Activated CD8-positive, alpha-beta memory T cell treated with anti-CD3 and anti-CD28 coated beads, Interleukin-2, amount 50 U/mL, for 1 hour (primary cell): Measurements from ENCODE around the gene TEX264.
"Not testable (repeated sequence)": the region's sequence is repeated elsewhere in the genome, so short reads cannot be mapped to it uniquely, and the experiment has no call there.

Experiments
- DNase-seq: peaks from one replicate; pipeline ENCODE4 v3.0.0-alpha.2; 2020; ENCODE audit errors: extremely low read depth

TEX264 gene

GRCh38 chr3:51670823-51671733, at the start of gene TEX264:
Gene TEX264 (plus strand): TSS chr3:51671252. CDS start chr3:51674305, 3,053 bp downstream.
- DNase-seq, result peak; percentile 82

DNA sequence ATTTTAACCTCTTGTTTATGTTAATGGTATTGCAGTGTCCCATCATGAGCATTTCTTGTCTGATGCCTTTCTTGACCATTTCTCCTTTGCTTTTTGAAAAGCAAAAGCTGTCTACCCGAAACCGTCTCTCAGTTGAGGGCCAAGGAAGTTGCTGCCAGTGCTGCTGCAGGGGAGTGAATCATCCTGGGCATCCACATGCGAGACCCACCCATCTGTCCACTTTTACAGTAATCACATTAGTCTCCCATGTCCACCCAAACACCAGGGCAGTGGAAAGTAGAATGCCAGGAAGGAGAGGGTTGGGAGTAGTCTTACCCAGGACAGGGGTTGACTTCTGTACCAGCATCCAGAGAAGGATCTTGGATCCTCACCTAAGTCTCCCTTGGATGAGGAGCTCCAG, 48.6 kb upstream of the TEX264 start:
- no peak for DNase-seq

DNA sequence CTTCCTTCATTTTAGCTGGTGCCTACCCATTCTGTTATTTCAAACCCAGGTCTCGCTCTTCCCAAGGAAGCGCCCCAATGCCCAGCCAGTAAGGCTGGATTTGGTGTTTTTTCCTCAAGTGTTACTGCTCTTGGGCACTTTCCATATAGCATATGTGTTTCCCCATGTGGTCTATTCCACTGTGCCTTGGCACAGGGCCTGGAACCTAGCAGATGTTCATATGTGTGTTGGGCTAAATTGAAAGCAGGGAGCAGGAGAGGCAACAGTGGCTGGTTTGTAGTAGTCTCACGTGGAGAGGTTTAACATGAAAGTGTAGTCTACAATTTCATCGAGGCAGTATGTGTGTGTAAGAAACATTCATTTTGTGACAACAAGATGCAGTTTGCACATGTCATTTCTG, 48.2 kb upstream of the TEX264 start:
- DNase-seq, result no peak

DNA sequence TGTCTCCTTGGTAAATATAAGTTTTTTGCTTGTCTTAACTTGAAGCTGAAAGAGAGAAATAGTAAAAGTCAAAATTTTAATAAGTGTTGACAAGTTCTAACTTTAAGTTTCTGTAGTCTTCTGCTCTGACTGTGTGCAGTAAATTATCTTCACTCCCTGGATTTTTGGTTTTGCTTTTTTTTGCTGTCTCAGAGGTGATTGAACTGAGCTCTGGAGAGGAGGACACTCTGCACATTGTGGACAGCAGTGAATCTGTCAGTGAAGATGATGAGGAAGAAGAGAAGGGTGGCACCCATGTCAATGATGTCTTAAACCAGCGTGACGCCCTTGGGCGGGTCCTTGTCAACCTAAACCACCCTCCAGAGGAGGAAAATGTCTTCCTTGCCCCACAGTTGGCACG, 40.5 kb upstream of the TEX264 start:
- DNase-seq, result no peak

DNA sequence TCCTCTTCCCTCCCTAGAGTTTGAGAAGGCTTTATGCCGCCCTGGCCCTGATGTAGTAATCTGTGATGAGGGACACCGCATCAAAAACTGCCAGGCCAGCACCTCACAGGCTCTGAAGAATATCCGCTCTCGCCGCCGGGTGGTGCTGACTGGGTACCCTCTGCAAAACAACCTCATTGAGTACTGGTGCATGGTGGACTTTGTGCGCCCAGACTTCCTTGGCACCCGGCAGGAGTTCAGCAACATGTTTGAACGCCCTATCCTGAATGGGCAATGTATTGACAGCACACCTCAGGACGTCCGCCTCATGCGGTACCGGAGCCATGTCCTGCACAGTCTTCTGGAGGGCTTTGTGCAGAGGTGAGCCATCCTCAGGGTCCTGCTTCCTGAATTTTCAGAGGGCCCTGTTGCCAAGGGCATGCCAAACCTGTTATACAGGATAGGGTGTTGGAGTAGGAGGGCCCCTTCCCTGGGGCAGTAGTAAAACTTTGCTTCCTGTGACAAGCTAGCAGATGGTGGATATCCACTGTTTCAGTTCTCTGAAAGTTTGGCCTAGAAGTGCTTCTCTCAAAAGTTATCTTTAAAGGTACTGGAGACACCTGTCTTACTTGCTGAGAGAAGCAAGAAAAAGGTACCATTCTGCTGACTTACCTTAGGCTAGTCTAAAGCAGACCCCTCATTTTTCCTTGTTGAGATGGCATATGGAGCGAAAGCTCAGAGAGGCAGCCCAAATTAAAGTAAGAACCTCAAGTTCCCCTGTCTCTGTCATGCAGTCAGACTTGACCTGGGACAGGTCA, 33.7 kb upstream of the TEX264 start:
- DNase-seq, result no peak

GRCh38 chr3:51637941-51638471, 33.0 kb upstream of the TEX264 start:
- DNase-seq, result no peak

DNA sequence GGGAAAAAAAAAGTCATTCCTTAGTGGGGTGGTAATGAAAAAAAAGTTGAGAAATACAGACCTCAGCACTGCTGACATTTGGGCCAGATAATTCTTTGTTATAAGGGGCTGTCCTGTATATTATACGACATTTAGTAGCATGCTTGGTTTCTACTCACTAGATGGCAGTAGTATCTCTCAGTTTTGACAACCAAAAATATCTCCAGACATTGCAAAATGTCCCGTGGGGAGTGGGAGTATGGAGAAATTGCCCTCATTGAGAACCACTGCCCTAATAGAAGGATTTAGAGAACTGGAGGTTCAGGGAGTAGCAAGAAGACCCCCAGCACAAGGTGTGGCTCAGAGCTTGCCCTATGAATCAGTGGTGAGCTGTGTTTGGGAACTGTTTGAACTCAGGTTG, 28.6 kb upstream of the TEX264 start:
- no peak for DNase-seq

DNA sequence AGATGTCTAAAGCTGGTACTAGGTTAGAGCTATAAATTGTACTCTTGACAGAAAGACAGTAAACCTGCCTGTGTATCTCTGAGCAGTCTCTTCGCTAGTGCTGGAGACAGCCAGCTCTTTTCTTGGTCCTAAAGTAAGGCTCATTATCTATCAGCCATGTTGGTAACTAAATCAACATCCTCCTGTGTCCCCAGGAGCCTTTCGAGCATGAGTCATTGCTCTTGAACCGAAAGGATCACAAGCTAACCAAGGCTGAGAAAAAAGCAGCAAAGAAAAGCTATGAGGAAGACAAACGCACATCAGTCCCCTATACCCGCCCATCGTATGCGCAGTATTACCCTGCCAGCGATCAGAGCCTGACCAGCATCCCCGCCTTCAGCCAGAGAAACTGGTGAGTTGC, 25.0 kb upstream of the TEX264 start:
- no peak for DNase-seq

GRCh38 chr3:51652103-51652502, 18.9 kb upstream of the TEX264 start:
- not testable (repeated sequence) for DNase-seq

DNA sequence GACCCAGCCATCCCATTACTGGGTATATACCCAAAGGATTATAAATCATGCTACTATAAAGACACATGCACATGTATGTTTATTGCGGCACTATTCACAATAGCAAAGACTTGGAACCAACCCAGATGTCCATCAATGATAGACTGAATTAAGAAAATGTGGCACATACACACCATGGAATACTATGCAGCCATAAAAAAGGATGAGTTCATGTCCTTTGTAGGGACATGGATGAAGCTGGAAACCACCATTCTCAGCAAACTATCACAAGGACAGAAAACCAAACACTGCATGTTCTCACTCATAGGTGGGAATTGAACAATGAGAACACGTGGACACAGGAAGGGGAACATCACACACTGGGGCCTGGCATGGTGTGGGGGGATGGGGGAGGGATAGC, 17.6 kb upstream of the TEX264 start:
- DNase-seq, result not testable (repeated sequence)

GRCh38 chr3:51657234-51657633, 13.8 kb upstream of the TEX264 start:
- DNase-seq, result no peak

DNA sequence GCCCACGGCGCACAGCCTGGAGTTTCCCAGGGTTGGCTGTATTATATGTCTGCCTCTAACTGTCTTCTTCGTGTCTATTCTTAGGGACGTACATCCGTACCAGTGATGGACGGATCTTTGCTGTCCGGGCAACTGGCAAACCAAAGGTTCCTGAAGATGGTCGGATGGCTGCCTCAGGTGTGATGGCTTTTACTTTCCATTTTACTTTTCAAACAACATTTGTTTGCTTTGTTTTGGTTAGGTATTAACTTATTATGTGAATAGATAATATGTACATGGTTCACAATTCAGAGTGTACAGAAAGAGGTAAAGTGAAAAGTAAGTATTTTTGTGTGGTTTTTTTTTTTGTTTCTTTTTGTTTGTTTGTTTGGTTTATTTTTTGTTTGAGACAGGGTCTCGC, 11.1 kb upstream of the TEX264 start:
- DNase-seq, result no peak

GRCh38 chr3:51662456-51662855, 8.6 kb upstream of the TEX264 start:
- DNase-seq, result no peak

DNA sequence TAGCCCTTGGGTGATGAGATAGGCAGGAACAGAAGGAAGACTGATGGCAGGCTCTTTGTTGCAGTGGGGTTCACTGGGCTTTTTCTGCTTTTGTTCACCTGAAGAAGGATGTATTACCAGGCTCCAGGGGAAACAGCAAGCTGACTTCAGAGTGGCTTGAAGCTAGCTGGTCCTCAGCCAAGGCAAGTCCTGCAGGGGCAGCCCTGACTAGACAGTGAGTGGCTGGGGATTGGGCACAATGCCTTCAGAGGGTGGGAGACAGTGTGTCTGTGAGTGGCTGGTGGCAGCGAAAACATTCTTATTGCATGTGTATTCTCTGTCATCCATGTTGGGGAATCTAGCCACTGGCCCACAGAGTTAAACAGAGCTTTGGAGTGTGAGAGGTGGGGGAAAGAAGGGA, 2.3 kb upstream of the TEX264 start:
- DNase-seq, result no peak

DNA sequence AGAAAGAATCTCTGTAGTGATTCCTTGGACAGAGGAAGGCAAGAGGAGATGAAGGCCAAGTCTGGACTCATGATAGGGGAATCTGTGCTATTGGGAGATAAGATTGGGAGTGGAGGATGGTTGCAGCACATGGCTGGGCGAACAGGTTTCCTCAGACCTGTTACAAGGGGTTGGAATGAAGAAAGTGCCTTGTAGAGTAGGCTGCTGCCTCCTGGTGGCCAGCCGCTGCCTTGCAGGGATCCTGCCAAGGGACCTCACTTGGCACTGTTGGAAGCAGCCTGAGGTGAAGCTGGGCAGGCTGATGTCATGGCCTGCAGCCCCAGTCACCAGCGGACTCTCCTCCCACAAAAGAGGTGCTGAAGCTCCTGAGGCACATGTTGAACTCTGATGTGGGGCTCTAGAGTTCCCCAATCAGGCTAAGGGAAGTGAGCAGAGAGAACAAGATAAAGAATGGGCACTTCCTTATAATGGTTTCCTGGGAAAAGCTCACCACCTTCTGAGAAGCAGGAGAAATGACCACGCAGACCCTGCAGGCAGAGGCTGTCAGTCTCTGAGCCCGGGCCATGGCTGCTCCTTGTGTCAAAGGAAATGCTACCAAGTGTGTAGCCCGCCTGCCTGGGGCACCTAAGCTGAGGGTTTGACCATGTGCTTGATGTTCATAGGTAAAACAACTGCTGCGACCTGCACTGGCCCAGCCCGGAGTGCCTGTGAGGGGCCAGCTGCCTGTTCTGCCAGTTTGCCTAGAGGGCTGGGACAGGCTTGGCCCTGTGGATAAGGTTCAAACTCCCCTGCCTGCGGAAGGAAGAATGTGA, 1.6 kb upstream of the TEX264 start:
- DNase-seq, result no peak

- no peak for DNase-seq
Measured at GRCh38 chr3:51670053-51670822, 814 bp upstream of the TEX264 start.

DNA sequence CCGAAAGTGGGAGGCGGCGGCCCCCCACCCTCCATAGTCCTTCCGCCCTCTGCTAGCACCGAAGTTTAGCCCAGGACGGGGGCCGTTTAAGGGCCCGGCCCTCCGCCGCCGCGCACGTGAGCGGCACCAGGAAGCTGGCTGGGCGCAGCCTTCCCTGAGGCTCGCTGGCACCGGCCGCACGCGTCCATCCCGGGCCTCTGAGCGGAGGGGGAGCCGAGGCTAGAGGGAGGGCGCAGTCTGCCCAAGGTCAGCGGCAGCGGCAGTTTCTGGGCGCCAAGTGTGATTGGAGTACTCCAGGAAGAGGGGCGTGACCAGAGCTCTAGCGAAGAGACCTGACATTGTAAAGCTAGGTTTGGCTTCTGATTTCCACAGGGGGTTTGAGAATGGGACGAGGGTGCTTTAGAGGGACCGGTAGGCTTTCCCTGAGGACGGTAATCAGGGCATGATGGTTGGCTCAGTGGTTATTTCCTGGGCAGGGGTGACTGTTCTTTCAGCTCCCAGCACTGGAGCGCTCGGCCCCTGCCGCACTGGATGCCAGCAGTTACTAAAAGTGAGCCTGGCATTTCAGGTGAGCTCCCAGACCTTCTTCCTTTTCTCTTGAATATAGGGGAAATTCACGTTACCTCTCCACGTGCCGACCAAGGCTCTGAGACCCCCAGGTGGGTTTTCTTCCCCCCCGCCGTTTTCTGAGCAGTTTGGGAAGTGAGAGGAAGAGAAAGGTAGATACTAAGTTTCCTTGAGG, 853 bp downstream of the TEX264 start:
- no peak for DNase-seq

GRCh38 chr3:51673181-51673801, 2.2 kb downstream of the TEX264 start:
- DNase-seq, result no peak

GRCh38 chr3:51673802-51674654, 3.0 kb downstream of the TEX264 start:
- DNase-seq, result no peak
